HPDE6-E6E7 (cell line): ENCODE measurements around the gene LCLAT1.

ENCODE experiments used
- DNase-seq: peaks from one replicate; pipeline ENCODE4 v3.0.0; 2011; ENCODE audit warnings: missing footprints; ENCODE audit errors: extremely low spot score

The LCLAT1 gene

DNA sequence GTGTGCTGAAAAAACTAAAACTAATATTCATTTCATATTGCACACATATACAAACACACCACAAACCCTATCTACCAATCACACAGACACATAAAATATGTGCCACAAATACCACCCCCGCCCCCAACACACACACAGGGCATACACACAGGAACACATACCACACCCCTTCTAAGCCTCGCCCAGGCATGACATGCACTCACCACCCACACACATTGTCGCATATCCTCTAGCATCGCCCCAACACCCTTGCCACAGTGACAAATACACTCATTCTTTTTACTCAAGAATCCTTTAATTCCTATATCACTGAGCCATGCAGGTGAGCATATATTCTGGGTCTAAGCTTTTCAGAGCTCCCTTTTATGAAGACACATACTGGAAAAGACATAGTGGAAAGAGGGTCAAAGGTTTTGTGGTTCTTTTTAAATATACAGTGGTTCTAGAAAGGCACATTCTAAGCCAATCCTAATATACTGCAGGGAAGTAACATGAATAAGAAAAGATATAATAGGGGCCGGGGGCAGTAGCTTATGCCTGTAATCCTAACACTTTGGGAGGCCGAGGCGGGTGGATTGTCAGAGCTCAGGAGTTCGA, 24.5 kb upstream of the LCLAT1 start:
- no peak for DNase-seq

- DNase-seq = no peak
Observed at GRCh38 chr2:30424231-30424630, 22.8 kb upstream of the LCLAT1 start.

- no peak for DNase-seq
Observed at GRCh38 chr2:30425326-30425725, 21.7 kb upstream of the LCLAT1 start.

GRCh38 chr2:30427606-30428347, 19.3 kb upstream of the LCLAT1 start:
- DNase-seq = no peak

DNA sequence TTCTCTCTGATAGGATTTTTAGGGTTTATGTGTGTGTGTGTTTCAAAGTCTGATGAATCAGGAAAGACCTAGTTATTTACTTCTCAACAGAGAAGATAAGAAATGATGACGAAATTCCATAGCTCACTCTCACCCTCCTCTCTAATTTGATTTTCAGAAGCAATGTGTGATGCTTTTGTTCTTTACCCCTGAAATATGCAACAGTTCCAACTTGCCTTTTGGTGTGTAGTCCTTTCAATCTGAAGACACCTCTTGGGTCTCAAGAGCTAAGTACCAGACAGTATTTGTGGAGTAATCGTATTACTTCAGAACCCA, 18.7 kb upstream of the LCLAT1 start:
- DNase-seq = no peak

DNA sequence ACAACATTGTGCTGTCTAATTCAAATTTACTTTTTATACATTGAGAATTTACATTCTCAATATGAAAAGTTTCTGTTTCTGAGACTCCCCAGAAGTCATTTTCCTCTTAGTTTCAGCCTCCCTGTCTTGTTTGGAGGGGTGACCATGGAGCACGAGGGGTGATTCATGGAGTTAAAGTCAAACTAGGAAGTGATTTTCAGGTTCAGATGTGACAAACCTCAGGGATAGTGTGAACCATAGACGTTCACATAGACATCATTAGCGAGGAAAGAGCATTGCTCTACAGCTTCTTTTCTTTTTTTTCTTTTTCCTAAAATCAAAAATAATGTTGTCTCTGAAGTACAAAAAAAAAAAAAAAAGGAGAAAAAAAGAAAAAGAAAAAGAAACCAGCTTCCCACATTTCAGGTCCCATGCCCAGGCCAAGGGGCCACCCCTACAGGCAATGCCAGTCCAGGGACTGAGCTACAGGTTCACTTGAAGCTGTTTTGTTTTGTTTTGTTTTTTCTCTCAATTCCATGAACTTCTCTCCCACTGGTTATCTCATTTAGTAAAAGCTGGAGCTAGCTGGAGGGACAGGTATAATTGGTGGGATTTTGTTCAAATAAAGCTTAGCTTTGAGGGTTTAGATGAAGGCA, 18.1 kb upstream of the LCLAT1 start:
- no peak for DNase-seq

DNA sequence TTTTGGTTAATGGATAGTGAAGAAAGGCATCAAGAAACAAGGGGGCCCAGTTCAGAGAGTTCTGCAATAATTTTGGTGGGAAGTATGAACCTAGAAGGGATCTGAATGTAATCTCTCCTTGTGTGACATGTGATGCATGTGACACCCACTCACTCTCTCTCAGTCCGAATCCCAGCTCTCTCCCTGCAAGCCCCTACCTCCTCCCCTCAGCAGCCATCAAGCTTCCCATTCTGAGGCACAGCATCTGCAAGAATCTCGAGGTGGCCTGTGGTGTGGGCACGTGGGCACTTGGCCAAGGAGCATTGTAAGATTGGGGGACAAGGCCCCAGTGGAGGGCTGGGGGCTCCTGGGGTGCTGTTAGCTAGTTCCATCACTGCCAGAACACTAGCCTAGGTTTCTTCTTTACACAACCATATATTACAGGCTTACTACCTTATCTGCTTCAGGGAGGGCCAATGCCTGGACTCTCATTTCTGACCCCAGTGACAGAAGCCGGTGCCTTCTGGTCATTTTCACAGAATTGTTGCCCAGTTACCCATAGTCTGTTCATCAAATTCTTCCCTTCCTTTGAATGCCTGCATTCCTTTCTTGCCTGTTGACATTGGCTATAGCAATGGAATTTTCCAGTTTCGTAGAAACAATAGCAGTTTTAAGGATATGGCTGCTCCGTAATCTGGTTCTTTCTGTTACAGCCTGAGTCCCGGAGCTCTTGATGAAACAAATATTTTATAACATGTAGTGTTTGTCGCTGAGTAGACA, 13.3 kb upstream of the LCLAT1 start:
- no peak for DNase-seq

GRCh38 chr2:30434708-30435107, 12.3 kb upstream of the LCLAT1 start:
- no peak for DNase-seq

GRCh38 chr2:30436859-30437435, 10.1 kb upstream of the LCLAT1 start:
- no peak for DNase-seq

DNA sequence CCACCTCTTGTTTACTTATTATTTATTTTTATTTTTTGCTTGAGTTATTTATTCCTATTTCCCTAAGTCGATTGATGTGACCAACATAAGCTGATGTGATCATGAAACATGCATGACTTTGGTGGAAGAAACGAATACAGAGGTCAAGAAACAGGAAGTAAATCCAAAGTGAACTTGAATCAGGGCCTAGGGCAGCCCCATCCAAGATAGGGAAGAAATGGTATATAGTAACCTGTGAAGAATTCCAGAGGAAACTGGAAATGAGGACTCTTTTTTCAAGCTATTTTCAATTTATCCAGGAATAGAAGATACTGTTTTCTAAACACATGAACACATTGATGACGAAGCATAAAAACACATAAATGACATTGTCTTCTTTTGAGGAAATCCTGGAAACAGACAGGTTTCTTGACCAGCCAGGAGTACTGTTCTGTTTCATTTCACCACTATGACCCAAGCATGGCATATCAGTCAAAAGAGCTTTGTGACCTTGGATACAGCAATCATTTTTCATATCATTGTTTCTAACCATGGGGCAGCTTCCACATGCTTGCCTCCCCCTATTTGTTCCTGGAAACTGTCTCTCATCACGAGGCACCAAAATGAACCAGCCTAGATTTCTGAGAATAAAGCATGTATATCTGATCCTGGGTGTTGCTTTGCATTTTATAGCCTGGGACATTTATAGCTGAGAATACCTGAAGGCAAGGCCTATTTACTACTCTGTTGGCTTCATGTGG, 9.1 kb upstream of the LCLAT1 start:
- no peak for DNase-seq

- no peak for DNase-seq
Observed at GRCh38 chr2:30439296-30439695, 7.8 kb upstream of the LCLAT1 start.

- no peak for DNase-seq
Observed at GRCh38 chr2:30439879-30440278, 7.2 kb upstream of the LCLAT1 start.

DNA sequence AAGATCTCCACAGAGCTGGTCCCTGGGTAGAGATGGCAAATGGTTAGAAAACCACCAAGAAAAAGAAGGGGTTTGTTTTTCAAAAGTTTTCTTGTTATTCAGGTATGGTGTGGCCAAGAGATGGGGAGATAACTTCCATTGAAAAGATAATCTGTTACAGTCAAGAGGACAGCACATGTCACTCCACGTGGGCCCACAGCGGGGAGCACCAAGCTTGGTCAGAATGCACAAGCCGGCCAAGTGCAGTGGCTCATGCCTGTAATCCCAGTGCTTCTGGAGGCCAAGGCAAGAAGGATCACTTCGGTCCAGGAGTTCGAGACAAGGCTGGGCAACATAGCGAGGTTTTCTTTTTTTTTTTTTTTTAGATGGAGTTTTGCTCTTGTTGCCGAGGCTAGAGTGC, 6.0 kb upstream of the LCLAT1 start:
- no peak for DNase-seq

- no peak for DNase-seq
Observed at GRCh38 chr2:30443081-30443480, 4.0 kb upstream of the LCLAT1 start.

DNA sequence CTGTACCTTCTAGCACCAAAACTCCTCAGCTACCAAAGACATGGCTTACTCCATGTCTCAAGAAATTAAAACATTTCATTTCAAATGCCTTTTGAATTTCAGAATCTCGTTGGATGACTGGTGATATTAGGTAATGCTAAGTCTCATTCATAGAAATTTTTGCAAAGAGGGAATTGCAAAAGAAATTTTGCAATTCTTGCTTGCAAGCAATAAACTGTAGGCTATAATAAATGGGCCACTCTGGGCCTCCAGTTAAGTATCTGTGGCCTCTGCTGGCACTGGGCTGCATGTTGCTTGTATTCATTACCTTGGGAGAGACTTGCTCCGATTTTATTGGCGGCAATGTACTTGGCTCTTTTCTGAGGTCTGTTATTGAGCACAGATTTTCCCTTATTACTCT, 2.8 kb upstream of the LCLAT1 start:
- DNase-seq = no peak

- DNase-seq = no peak
Observed at GRCh38 chr2:30445266-30445821, 1.7 kb upstream of the LCLAT1 start.

- no peak for DNase-seq
Observed at GRCh38 chr2:30446602-30447148, 371 bp upstream of the LCLAT1 start.

GRCh38 chr2:30448308-30448707, 1.3 kb downstream of the LCLAT1 start:
- no peak for DNase-seq

DNA sequence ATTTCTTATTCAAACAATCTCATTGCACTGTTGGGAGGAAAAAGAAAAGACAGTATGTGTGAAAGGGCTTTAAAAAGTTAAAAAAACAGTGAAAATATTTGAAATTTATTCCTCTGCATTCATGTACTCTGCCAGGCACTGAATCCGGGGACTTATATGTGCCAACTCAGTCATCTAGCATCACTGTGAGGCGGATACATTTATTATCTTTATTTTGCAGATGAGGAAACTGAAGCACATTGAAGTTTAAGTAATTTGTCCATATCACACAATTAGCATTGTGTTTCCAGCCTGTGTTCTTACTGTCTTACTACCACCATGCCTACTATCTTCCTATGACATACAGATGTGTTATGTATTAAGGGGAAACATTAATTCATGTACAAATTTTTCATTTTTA, 1.8 kb downstream of the LCLAT1 start:
- no peak for DNase-seq

DNA sequence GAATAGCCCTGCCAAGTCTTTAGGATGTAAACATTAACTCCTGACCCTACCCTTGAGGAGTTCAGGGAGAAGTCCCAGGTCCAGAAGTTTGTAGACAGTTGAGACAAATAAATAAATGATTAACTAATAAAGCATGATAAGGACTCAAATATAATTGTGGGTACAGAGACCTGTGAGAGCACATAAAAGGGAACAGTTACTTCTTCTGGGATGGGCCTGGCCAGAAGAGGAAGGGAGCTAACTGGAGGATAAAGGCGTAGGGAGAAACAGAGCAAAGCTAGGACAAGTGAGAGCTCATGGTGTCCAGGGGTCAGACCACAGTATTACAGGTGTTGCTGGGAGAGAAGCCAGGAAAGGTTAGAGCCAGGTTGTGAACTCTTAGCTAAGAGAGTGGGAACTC, 3.0 kb downstream of the LCLAT1 start:
- no peak for DNase-seq

GRCh38 chr2:30453498-30453897, 6.5 kb downstream of the LCLAT1 start:
- DNase-seq = no peak
